Fibroblast of the aortic adventitia (primary cell): Measurements from ENCODE around the gene RBM28. TPM values are rescaled to one million over a fixed set of nuclear protein-coding genes. Genes with fewer than 3 reads are reported as not detected.

Experiments used
- DNase-seq: peaks from one replicate; pipeline ENCODE4 v3.0.0-alpha.2; 2010; ENCODE audit warnings: low read depth
- H3K4me3 ChIP-seq: 2 replicates; pipeline ENCODE4 v1.5.1; 2011; ENCODE audit warnings: low read depth, mild to moderate bottlenecking, control low read depth, low read length, moderate library complexity
- total RNA-seq: library from RNA; depleted of rRNA; stranded (reverse); fragments of >200 nt; gene quantifications from 2 replicates; pipeline ENCODE4 v1.2.3, GENCODE V29; 2012; ENCODE audit warnings: low replicate concordance
- TF ChIP-seq, protein P1 (sequence below): IDR thresholded peaks from 2 replicates; pipeline ENCODE4 v1.5.1; 2011; ENCODE audit warnings: mild to moderate bottlenecking, low read length, control low read depth, inconsistent platforms; ENCODE audit not compliant: insufficient read depth

RBM28 gene
- total RNA-seq, 1 donor: 14.7 TPM

DNA sequence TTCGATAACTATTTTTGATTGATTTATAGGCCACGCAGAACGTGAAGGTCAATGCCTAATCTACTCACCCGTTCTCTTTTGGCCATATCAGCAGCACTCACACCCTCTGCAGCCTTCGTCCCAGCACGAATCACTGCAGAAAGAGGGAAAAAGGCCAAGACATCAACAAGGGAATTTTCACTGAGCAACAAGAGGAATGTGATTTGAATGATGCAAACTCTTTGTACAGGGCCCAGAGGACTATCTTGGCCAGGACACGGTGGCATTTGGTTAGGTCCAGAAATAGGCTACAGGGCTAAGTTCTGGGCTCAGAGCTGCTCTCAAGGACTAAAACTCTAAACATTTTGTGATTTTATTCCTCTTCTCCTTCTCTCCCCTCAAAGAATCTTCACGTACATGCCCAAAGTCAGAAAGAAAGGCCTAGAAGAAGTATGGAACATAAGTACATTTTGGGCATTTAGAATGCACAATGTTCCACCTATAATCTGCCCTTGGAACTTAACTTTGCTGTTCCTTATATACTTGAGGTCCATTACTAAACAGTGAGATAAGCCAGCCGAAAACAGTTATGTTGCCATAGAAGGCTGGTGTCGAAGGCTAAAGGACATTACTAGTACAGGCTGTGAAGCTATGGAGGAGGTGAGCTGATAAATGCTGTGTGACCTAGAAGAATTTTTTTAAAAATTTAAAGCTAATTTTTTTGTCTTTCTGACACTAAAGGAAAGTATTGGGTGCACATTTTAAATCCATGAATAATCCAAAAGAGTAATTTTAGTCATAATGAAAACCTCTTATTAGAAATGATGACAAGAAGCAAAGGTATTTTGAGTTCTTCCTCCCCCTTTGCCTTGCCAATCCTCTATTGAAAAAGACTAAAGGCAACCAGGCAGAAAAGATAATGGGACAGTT is 20.0 kb downstream of the RBM28 start:
- H3K4me3 ChIP-seq: no peak overlapping the region
- DNase-seq: peak; percentile 53
- TF ChIP-seq, protein P1, sequence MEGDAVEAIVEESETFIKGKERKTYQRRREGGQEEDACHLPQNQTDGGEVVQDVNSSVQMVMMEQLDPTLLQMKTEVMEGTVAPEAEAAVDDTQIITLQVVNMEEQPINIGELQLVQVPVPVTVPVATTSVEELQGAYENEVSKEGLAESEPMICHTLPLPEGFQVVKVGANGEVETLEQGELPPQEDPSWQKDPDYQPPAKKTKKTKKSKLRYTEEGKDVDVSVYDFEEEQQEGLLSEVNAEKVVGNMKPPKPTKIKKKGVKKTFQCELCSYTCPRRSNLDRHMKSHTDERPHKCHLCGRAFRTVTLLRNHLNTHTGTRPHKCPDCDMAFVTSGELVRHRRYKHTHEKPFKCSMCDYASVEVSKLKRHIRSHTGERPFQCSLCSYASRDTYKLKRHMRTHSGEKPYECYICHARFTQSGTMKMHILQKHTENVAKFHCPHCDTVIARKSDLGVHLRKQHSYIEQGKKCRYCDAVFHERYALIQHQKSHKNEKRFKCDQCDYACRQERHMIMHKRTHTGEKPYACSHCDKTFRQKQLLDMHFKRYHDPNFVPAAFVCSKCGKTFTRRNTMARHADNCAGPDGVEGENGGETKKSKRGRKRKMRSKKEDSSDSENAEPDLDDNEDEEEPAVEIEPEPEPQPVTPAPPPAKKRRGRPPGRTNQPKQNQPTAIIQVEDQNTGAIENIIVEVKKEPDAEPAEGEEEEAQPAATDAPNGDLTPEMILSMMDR: no peak

DNA sequence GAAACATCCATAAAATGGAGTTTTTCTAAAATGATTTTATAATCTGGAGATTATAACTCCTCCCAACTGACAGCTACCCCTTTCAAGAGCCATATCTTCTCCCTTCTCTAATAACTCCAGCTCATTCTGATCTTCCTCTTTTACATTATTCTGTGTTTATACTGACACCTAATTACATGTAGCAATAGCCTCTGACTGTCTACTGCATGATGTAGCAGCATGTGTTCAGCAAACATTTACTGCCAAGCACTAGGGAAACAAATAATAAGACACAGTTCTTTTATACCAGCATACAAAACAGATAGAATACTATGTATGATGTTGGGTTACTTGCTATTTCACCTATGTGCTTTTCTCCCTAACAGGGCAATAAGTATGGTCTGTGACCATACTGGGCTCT is 20.7 kb downstream of the RBM28 start:
- TF ChIP-seq, protein P1: no peak
- no peak for DNase-seq

DNA sequence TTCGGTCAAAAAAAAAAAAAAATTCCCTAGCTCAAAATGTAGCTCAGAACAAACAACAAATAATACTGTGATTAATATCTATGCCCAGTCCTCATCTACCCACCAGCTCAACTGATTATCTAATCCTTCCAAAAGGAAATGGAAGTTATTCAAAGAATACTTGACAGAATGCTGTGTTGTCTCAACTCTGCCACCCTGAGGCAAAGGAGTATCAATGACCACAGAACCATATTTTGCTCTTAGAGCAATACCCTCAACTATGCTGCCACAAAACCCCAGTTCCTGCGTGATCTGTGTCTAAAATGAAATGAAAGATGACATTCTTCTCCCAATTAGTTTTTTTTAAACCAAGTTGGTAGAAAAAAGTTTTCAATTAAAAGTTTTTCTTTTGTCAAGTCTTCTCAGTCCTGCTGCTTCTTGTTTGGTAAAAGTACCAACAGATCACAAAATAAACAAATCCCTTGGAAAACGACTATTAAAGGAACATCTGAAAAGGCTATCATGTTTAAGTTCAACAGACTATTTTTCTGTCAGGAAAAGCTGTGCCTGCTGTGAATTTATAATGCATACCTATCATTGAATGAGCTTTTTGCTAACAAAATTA is 21.6 kb downstream of the RBM28 start:
- DNase-seq: peak; percentile 59
- TF ChIP-seq, protein P1: peak; percentile 59
- H3K4me3 ChIP-seq: no peak overlapping the region

More for the DNA sequence above, 20.7 kb downstream of the RBM28 start:
- no peak overlapping the region for H3K4me3 ChIP-seq

DNA sequence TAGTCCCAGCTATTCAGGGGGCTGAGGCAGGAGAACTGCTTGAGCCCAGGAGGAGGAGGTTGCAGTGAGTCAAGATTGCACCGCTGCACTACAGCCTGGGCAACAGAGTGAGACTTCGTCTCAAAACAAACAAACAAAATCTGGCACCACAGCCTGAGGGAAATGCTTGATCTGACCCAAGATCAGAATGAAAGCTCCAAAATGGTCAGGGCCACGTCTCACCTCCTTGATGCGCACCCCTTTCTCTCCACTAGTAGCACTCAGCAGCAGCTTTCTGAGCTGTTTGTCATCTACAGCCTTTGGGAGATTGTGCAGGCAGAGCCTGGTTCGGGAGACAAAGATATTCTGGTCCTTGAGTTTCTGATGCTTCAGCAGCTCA is 22.7 kb downstream of the RBM28 start:
- H3K4me3 ChIP-seq: no peak overlapping the region
- TF ChIP-seq, protein P1: no peak
- no peak for DNase-seq

DNA sequence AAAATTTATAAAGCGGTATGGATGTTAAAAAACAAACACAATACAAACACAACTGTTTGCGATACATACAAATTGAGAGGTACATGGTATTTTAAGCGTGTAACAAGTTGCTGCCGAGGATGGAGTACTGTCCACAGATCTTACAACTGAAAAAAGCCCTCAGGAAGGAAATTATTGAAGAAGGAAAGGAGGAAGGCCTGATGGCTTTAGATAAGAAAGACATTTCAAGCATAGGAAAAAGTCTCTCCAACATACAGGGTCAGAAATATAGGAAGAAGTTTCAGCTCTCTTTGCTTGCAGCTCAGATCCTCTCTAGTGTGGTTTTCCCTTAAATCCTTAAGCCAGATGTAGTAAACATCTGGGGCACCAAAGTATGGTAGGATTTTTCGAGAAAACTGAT is 25.0 kb downstream of the RBM28 start:
- H3K4me3 ChIP-seq: no peak overlapping the region
- TF ChIP-seq, protein P1: no peak
- DNase-seq: no peak

DNA sequence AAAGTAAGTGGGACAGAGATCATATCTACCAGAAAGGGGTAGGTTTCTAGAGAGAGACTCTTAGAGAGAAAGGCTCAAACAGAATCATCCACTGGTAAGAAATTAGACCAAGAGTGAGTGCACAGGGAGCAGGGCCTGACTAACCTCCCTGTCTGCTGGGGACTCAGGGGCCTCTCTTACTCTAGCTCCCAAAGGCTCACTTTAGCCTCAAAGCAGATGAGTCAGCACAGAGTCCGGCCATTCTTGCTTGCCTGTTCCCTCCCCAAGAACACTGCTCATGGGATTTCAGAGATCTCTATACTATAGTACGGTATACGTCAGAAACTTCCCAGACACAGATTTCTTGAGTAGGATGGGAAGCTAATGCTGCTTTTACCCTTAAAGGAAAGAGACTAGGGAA is 32.7 kb downstream of the RBM28 start:
- TF ChIP-seq, protein P1: no peak
- no peak overlapping the region for H3K4me3 ChIP-seq
- no peak for DNase-seq
